Neural progenitor cell (in vitro differentiated cells): Measurements from ENCODE around the gene RET.

Experiments used
- EZH2 ChIP-seq: fragments of 200-600 bp; sonication (generic); IDR thresholded peaks from 2 replicates; pipeline ENCODE4 v1.6.1; 2017; ENCODE audit warnings: antibody characterized with exemption, mild to moderate bottlenecking, moderate library complexity
- EZH2phosphoT487 ChIP-seq: fragments of 200-600 bp; sonication (generic); IDR thresholded peaks from 2 replicates; pipeline ENCODE4 v1.6.1; 2017; ENCODE audit warnings: antibody characterized with exemption
- TF ChIP-seq, protein P1 (sequence below): fragments of 200-600 bp; sonication (generic); IDR thresholded peaks from 2 replicates; pipeline ENCODE4 v1.5.1; 2017; ENCODE audit warnings: antibody characterized with exemption, mild to moderate bottlenecking

GRCh38 chr10:43100366-43100765, 23.5 kb downstream of the RET start:
- TF ChIP-seq, protein P1, sequence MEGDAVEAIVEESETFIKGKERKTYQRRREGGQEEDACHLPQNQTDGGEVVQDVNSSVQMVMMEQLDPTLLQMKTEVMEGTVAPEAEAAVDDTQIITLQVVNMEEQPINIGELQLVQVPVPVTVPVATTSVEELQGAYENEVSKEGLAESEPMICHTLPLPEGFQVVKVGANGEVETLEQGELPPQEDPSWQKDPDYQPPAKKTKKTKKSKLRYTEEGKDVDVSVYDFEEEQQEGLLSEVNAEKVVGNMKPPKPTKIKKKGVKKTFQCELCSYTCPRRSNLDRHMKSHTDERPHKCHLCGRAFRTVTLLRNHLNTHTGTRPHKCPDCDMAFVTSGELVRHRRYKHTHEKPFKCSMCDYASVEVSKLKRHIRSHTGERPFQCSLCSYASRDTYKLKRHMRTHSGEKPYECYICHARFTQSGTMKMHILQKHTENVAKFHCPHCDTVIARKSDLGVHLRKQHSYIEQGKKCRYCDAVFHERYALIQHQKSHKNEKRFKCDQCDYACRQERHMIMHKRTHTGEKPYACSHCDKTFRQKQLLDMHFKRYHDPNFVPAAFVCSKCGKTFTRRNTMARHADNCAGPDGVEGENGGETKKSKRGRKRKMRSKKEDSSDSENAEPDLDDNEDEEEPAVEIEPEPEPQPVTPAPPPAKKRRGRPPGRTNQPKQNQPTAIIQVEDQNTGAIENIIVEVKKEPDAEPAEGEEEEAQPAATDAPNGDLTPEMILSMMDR = no peak
- no peak for TF ChIP-seq EZH2
- TF ChIP-seq EZH2phosphoT487 = no peak
